ENCODE results near the gene TFAP2B.

DNA sequence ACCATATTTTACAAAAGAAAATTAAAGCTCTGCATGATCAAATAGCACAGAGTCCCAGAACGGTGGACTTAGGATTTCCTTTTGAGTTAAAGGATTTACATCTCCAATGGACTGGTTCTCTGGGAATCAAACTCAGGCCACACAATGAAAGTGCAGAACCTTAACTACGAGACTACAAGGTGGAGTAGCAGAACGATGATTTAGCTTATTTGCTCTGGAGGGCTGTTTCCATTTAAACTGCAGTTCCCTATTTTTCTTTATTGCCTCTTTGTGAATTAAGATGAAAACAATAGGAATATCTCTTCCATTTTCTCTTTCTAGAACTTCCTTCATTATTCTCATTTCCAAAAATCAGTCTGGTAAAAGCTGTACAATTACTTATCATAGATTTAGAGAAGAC is 65.7 kb downstream of the TFAP2B start:
- no peak for TF ChIP-seq EZH2 (IDR thresholded peaks at IDR 0.05; ENCODE audit: borderline replicate concordance, low read length)
- TF ChIP-seq, protein P1, sequence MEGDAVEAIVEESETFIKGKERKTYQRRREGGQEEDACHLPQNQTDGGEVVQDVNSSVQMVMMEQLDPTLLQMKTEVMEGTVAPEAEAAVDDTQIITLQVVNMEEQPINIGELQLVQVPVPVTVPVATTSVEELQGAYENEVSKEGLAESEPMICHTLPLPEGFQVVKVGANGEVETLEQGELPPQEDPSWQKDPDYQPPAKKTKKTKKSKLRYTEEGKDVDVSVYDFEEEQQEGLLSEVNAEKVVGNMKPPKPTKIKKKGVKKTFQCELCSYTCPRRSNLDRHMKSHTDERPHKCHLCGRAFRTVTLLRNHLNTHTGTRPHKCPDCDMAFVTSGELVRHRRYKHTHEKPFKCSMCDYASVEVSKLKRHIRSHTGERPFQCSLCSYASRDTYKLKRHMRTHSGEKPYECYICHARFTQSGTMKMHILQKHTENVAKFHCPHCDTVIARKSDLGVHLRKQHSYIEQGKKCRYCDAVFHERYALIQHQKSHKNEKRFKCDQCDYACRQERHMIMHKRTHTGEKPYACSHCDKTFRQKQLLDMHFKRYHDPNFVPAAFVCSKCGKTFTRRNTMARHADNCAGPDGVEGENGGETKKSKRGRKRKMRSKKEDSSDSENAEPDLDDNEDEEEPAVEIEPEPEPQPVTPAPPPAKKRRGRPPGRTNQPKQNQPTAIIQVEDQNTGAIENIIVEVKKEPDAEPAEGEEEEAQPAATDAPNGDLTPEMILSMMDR (conservative IDR thresholded peaks at IDR 0.05 in 1 of 2, IDR thresholded peaks at IDR 0.05 in 1 of 2; ENCODE audit: extremely low read depth in 1 of 2, insufficient read depth in 1 of 2, low read depth in 1 of 2, low read length in 2 of 2), result no peak
